ENCODE data around the gene TEDC2. TPM values are rescaled to one million over a fixed set of nuclear protein-coding genes. Genes with fewer than 3 reads are reported as not detected.

Gene TEDC2
- total and polyA plus RNA-seq, 2 of the 8 experiments (the other 6 are each of a cell fraction or from before 2014, with no cell fraction given) = 54.6 to 55.6 TPM

GRCh38 chr16:2476741-2477140 is 16.8 kb downstream of the TEDC2 start (continued):
- TF ChIP-seq CHD7 (IDR thresholded peaks at IDR 0.05; ENCODE audit: insufficient replicate concordance, low read length) = no peak
